Prostate gland (tissue), 2 donors: Measurements from ENCODE around the gene CENPH. TPM values are rescaled to one million over a fixed set of nuclear protein-coding genes. Genes with fewer than 3 reads are reported as not detected.

Experiments
- DNase-seq: peaks from one replicate; pipeline ENCODE4 v3.0.0-alpha.2; 2019; ENCODE audit warnings: low spot score
- H3K27ac ChIP-seq, 2 donors: fragments of 200-600 bp; sonication (generic); 2 replicates each; pipeline ENCODE4 v1.5.1; 2017 to 2019
- H3K27me3 ChIP-seq: fragments of 200-600 bp; sonication (generic); replicated peaks from 2 replicates; pipeline ENCODE4 v1.5.1; 2019; ENCODE audit not compliant: insufficient read depth
- H3K36me3 ChIP-seq, 2 donors: fragments of 200-600 bp; sonication (generic); 1 replicate in 1 of 2; 2 replicates in 1 of 2; pipeline versions ENCODE4 v1.5.1 to v1.8.1; 2017 to 2019
- H3K4me1 ChIP-seq: fragments of 200-600 bp; sonication (generic); replicated peaks from 2 replicates; pipeline ENCODE4 v1.5.1; 2019
- H3K4me3 ChIP-seq, 2 donors: fragments of 200-600 bp; sonication (generic); 2 replicates each; pipeline ENCODE4 v1.5.1; 2017 to 2019
- H3K9me3 ChIP-seq: fragments of 200-600 bp; sonication (generic); 2 replicates; pipeline ENCODE4 v1.5.1; 2017
- CTCF ChIP-seq, 4 experiments: fragments of 200-600 bp in 2 of 4; fragments of 450-650 bp in 2 of 4; sonication (generic) in 2 of 4; IDR thresholded peaks; 1 replicate in 3 of 4; 2 replicates in 1 of 4; pipeline ENCODE4 v1.5.1; 2016 to 2019; ENCODE audit warnings: antibody characterized with exemption in 4 of 4, mild to moderate bottlenecking in 2 of 4, moderate library complexity in 2 of 4
- POLR2A ChIP-seq: fragments of 450-650 bp; IDR thresholded peaks from one replicate; pipeline ENCODE4 v1.6.1; 2016; ENCODE audit warnings: antibody characterized with exemption, mild to moderate bottlenecking
- POLR2AphosphoS5 ChIP-seq: sonication (generic); formaldehyde crosslinking; IDR thresholded peaks from one replicate; pipeline ENCODE4 v1.6.1; 2017; ENCODE audit warnings: antibody characterized with exemption
- WGBS: methylation state at CpG from one replicate; pipeline ENCODE4 v1.1.5; 2018; 5-methylcytosine and 5-hydroxymethylcytosine counted together
- intact Hi-C: fragments of 100-400 bp; cut with DNase I; formaldehyde crosslinking; loops from one replicate; pipeline ENCODE4 v1.14.2; 2022
- total RNA-seq, 2 donors: library from RNA; depleted of rRNA; stranded (reverse); fragments of >200 nt; gene quantifications; one replicate each; pipeline ENCODE4 v1.1.0, GENCODE V29; 2016

CENPH gene
- total RNA-seq, 2 donors from 2014 or later, result 5.3 to 17.4 TPM

GRCh38 chr5:69184621-69185020 is 4.8 kb upstream of the CENPH start:
- 85% methylated on average over 1 of the region's 1 CpG for WGBS
- no peaks in the 10 kb centered on the region for H3K27me3 ChIP-seq
- no peaks in the 10 kb centered on the region for H3K9me3 ChIP-seq
- TF ChIP-seq POLR2AphosphoS5 (no peak), POLR2A (no peak), CTCF (IDR thresholded peaks at IDR 0.05) (no peak)
- intact Hi-C loops, result no loop called here
- H3K4me1 ChIP-seq, result no peaks in the 10 kb centered on the region
- H3K36me3 ChIP-seq, result no peaks in the 10 kb centered on the region
- H3K27ac ChIP-seq, result no peak overlapping the region
- DNase-seq, result no peak
- no peak overlapping the region for H3K4me3 ChIP-seq

- DNase-seq, result no peak
- H3K9me3 ChIP-seq, result no peaks in the 10 kb centered on the region
- intact Hi-C loops, result no loop called here
- H3K36me3 ChIP-seq, result no peaks in the 10 kb centered on the region
- H3K4me3 ChIP-seq, result no peak overlapping the region
- no peaks in the 10 kb centered on the region for H3K4me1 ChIP-seq
- 92% methylated on average over 2 of the region's 2 CpGs for WGBS
- H3K27me3 ChIP-seq, result no peaks in the 10 kb centered on the region
- no peak for TF ChIP-seq POLR2A
- TF ChIP-seq CTCF (IDR thresholded peaks at IDR 0.05), result no peak
- no peak for TF ChIP-seq POLR2AphosphoS5
- H3K27ac ChIP-seq, result no peak overlapping the region
These were observed 2.0 kb upstream of the CENPH start for GRCh38 chr5:69187342-69187741.

DNA sequence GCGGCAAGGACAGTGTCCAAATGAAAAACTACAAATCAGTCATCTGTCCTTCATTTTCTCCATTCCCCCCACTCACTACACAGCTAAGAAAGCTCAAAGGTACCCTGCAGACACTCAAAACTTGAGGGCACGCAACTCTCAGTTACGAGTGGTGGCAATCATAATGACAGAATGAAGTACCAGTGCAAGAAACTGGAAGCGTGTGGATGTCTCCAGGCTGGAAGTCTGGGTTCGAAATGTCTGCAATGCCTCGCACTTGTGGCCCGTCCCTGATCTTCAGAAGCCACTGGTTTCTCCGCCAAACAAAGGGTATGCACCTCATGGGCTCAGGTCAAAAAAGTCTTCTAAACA is 597 bp upstream of the CENPH start:
- intact Hi-C loops, result no loop called here
- no peaks in the 10 kb centered on the region for H3K9me3 ChIP-seq
- H3K36me3 ChIP-seq, result no peaks in the 10 kb centered on the region
- TF ChIP-seq POLR2A (no peak), POLR2AphosphoS5 (no peak), CTCF (IDR thresholded peaks at IDR 0.05) (no peak)
- peak overlapping the region; percentile 40 to 64 for H3K27ac ChIP-seq
- H3K27me3 ChIP-seq, result no peaks in the 10 kb centered on the region
- H3K4me3 ChIP-seq, result peak overlapping the region; percentile 48 to 61
- WGBS, result 15% methylated on average over 8 of the region's 8 CpGs
- H3K4me1 ChIP-seq, result no peaks in the 10 kb centered on the region
- DNase-seq, result no peak

DNA sequence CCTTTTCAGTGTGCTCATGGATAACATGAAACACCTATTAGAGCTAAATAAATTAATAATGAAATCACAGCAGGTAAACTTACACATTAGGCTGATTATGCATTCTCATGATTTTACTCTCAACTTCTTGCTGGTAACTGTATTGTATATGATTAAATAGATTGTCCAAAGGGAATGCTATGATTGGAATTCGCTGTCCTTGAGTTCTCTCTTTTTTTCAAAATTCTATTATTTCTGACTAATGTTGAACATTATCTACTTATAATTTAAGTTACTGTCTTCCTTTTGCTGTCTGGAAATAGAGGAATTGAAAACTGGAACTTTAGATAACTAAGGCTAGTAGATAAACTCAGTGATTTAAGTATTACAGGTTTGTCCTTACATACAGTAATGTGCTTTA is 13.1 kb downstream of the CENPH start:
- H3K9me3 ChIP-seq, result no peaks in the 10 kb centered on the region
- H3K27ac ChIP-seq, result no peak overlapping the region
- intact Hi-C loops, result no loop called here
- TF ChIP-seq POLR2AphosphoS5, result no peak
- no peak for TF ChIP-seq CTCF (IDR thresholded peaks at IDR 0.05)
- WGBS, result 98% methylated on average over 1 of the region's 1 CpG
- no peak overlapping the region for H3K4me3 ChIP-seq
- H3K36me3 ChIP-seq, result no peaks in the 10 kb centered on the region
- H3K4me1 ChIP-seq, result no peaks in the 10 kb centered on the region
- H3K27me3 ChIP-seq, result no peaks in the 10 kb centered on the region
- DNase-seq, result no peak

DNA sequence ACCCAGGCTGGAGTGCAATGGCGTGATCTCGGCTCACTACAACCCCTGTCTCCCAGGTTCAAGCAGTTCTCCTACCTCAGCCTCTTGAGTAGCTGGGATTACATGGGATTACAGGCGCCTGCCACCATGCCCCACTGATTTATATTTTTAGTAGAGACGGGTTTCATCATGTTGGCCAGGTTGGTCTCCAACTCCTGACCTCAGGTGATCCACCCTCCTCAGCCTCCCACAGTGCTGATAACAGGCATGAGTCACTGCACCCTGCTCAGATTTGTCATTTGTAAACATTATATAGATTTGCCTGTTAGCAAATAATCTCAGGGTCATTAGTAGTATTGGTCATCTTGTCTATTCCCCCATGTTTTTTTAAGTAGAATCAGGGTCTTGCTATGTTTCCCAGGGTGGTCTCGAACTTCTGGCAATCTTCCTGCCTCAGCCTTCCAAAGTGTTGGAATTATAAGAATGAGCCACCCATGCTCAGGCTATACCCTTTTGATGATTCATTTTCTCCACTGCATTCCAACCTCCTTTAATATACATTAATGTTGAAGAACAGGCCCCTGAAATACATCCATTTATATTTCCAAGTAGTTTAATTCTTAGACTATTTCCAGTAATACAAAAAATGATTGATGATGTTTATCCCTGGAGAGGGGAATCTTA is 17.3 kb downstream of the CENPH start:
- 96% methylated on average over 5 of the region's 5 CpGs for WGBS
- no peak for TF ChIP-seq CTCF (IDR thresholded peaks at IDR 0.05)
- TF ChIP-seq POLR2A, result no peak
- TF ChIP-seq POLR2AphosphoS5, result no peak
- Histone ChIP-seq H3K27me3 (no peaks in the 10 kb centered on the region), H3K27ac (no peak overlapping the region), H3K9me3 (no peaks in the 10 kb centered on the region), H3K4me1 (no peaks in the 10 kb centered on the region), H3K4me3 (no peak overlapping the region), H3K36me3 (no peaks in the 10 kb centered on the region)
- intact Hi-C loops, result no loop called here
- no peak for DNase-seq
